Middle frontal gyrus (tissue), 1 donor: Measurements from ENCODE around the gene SCO2.

Experiments used
- DNase-seq: peaks from one replicate; pipeline ENCODE4 v3.0.0-alpha.2; 2015; ENCODE audit warnings: low spot score; ENCODE audit errors: extremely low spot score

Gene SCO2

DNA sequence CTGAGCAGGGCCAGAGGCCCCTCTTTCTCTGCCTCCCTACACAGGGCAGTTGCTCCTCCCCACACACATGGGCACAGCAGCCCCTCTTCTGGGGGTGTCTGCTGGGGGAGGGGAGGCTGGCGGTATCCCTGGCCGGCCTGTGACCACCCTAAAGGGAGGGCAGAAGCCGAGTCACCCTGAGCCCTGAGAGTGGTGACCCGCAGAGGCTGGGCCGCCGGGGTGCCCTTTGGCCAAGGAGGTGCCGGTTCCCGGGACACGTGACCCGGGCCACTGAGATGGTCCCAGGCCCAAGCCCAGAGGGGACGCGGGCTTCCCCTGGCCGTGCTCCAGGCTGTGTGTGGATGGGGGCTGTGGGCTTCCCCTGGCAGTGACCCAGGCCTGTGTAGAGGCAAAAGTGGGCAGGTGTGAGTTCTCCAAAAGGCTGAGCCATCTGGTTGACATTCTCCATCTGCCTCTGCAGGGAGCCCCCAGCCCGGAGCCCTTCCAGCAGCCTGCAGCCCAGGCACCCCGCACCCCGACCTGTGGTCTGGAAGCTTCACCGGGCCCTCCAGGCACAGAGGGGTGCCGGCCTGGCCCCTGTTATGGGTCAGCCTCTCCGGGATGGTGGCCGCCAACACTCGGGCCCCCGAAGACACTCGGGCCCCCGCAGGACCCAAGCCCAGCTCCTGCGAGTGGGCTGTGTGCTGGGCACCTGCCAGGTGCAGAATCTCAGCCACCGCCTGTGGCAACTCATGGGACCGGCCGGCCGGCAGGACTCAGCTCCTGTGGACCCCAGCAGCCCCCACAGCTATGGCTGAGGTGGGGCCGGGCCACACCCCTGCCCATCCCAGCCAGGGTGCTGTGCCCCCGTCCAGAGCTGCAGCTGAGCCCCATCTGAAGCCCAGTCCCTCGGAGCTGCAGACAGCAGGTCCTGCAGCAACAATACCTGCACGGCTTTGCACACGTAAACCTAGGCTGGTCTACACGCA lies 43.0 kb downstream of the SCO2 start:
- DNase-seq: no peak

GRCh38 chr22:50481440-50482106 lies 43.8 kb downstream of the SCO2 start, which contains the start of gene ADM2:
Gene ADM2, plus strand, starts transcription at chr22:50481543. Its CDS starts 305 bp downstream, at chr22:50481848.
- DNase-seq: no peak

GRCh38 chr22:50481045-50481439 lies 44.4 kb downstream of the SCO2 start:
- DNase-seq: no peak

GRCh38 chr22:50479721-50480120 lies 45.7 kb downstream of the SCO2 start:
- no peak for DNase-seq

- DNase-seq: no peak
These were observed 47.5 kb downstream of the SCO2 start for GRCh38 chr22:50477923-50478322.

GRCh38 chr22:50476868-50477267 lies 48.5 kb downstream of the SCO2 start:
- DNase-seq: no peak

DNA sequence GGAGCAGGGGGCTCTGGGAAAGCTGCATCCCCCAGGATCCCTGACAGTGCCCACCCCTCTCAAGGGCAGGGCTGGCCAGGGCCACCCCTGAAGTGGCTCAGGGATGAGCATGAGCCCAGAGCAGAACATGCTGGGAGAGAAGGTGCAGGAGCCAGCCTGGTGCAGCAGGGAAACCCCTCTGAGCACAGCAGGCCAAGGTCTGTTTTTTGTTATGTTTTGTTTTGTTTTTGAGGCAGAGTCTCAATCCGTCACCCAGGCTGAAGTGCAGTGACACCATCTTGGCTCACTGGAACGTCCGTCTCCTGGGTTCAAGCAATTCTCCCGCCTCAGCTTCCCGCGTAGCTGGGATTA lies 49.8 kb downstream of the SCO2 start:
- DNase-seq: no peak

GRCh38 chr22:50474710-50475651 lies 50.4 kb downstream of the SCO2 start, which contains the start of gene SBF1:
Gene SBF1, minus strand, starts transcription at chr22:50475035. Its CDS starts 195 bp downstream, at chr22:50474840.
- peak; percentile 87 for DNase-seq

DNA sequence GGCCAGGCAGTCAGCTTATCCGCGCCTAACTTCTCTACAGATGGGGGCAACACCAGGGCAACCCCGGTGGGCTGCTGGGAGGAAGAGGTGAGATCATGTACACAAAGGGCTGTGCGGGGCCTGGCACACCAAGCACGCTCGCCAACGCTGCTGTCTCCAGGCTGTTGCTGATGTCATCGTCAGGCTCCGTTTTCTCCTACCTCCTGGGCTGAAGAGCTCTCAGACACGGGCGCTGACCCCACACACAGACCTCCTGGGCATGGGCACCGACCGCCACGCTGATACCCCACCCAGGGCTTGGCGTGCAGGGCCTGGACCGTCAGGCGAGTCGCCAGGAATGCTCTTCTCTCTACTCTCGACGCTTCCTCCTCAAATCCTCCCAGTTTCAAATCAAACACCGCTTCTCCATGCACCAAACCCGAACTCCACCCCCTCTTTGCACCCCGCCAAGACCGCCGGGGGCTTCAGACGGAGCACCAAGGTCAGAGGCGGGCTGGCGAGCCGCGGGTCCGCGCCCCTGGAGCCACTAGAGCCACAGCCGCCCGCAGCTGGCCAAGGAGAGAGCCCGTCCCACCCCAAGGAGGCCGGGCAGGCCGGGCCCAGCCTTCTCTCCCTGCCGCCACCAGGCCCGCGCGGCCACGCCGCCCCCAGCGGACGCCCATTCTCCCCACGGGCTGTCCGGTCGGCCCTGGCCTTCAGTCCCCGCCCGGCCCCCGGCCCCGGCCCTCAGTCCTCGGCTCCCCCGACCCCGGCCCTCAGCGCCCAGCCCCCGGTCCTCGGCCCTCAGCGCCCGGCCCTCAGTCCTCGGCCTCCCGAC lies 51.3 kb downstream of the SCO2 start:
- DNase-seq: no peak
